Trophoblast cell (in vitro differentiated cells and primary cell): ENCODE measurements around the gene CYP2A7.
"Not testable (repeated sequence)": the region's sequence is repeated elsewhere in the genome, so short reads cannot be mapped to it uniquely, and the experiment has no call there.

Experiments used
- DNase-seq, 2 donors: peaks; one replicate each; pipeline ENCODE4 v3.0.0-alpha.2; 2016
- H2AFZ ChIP-seq: 2 replicates; pipeline ENCODE4 v1.6.1; 2013; ENCODE audit warnings: low read length, moderate library complexity, mild to moderate bottlenecking; ENCODE audit not compliant: insufficient read depth, poor library complexity
- H2AK5ac ChIP-seq: 2 replicates; pipeline ENCODE4 v1.6.1; 2013; ENCODE audit warnings: mild to moderate bottlenecking, low read length
- H2BK120ac ChIP-seq: 2 replicates; pipeline ENCODE4 v1.6.1; 2013; ENCODE audit warnings: low read length, mild to moderate bottlenecking, moderate library complexity; ENCODE audit not compliant: insufficient read depth, poor library complexity
- H2BK12ac ChIP-seq: 2 replicates; pipeline ENCODE4 v1.6.1; 2013; ENCODE audit warnings: mild to moderate bottlenecking, low read length, moderate library complexity
- H2BK5ac ChIP-seq: 2 replicates; pipeline ENCODE4 v1.6.1; 2013; ENCODE audit warnings: low read length, low read depth, moderate library complexity, mild to moderate bottlenecking; ENCODE audit not compliant: poor library complexity
- H3K14ac ChIP-seq: 2 replicates; pipeline ENCODE4 v1.6.1; 2013; ENCODE audit warnings: mild to moderate bottlenecking, low read length
- H3K18ac ChIP-seq: 2 replicates; pipeline ENCODE4 v1.6.1; 2013; ENCODE audit warnings: mild to moderate bottlenecking, low read length
- H3K23ac ChIP-seq: 2 replicates; pipeline ENCODE4 v1.6.1; 2013; ENCODE audit warnings: low read length
- H3K27ac ChIP-seq: 2 replicates; pipeline ENCODE4 v1.5.1; 2013; ENCODE audit warnings: low read depth, mild to moderate bottlenecking, inconsistent platforms, low read length, moderate library complexity
- H3K27me3 ChIP-seq: 2 replicates; pipeline ENCODE4 v1.6.1; 2013; ENCODE audit warnings: inconsistent platforms, mild to moderate bottlenecking, low read length, moderate library complexity; ENCODE audit not compliant: insufficient read depth
- H3K36me3 ChIP-seq, 2 experiments: 1 replicate in 1 of 2; 2 replicates in 1 of 2; pipeline ENCODE4 v1.6.1; 2013; ENCODE audit warnings: low read length in 2 of 2, mild to moderate bottlenecking in 2 of 2, moderate library complexity in 1 of 2; ENCODE audit not compliant: insufficient read depth in 2 of 2, control insufficient read depth in 1 of 2
- H3K4ac ChIP-seq: 2 replicates; pipeline ENCODE4 v1.6.1; 2013; ENCODE audit warnings: low read depth, mild to moderate bottlenecking, low read length, moderate library complexity
- H3K4me1 ChIP-seq, 2 experiments: 1 replicate in 1 of 2; 2 replicates in 1 of 2; pipeline ENCODE4 v1.6.1; 2013; ENCODE audit warnings: low read length in 2 of 2, mild to moderate bottlenecking in 2 of 2, moderate library complexity in 1 of 2; ENCODE audit not compliant: insufficient read depth in 2 of 2, control insufficient read depth in 1 of 2
- H3K4me2 ChIP-seq: 2 replicates; pipeline ENCODE4 v1.6.1; 2013; ENCODE audit warnings: inconsistent platforms, mild to moderate bottlenecking, low read length, moderate library complexity
- H3K4me3 ChIP-seq: 2 replicates; pipeline ENCODE4 v1.5.1; 2013; ENCODE audit warnings: mild to moderate bottlenecking, low read depth, low read length, inconsistent platforms
- H3K79me1 ChIP-seq: one replicate; pipeline ENCODE4 v1.6.1; 2013; ENCODE audit warnings: low read length
- H3K79me2 ChIP-seq: 2 replicates; pipeline ENCODE4 v1.6.1; 2013; ENCODE audit warnings: low read length, mild to moderate bottlenecking; ENCODE audit not compliant: control insufficient read depth, insufficient read depth, poor library complexity
- H3K9ac ChIP-seq: 2 replicates; pipeline ENCODE4 v1.6.1; 2013; ENCODE audit warnings: mild to moderate bottlenecking, low read length
- H3K9me3 ChIP-seq: 2 replicates; pipeline ENCODE4 v1.6.1; 2013; ENCODE audit warnings: low read depth, mild to moderate bottlenecking, control low read depth, inconsistent platforms, low read length; ENCODE audit not compliant: insufficient read depth
- H4K12ac ChIP-seq: 2 replicates; pipeline ENCODE4 v1.6.1; 2013; ENCODE audit warnings: low read depth, mild to moderate bottlenecking, low read length, moderate library complexity
- H4K8ac ChIP-seq: 2 replicates; pipeline ENCODE4 v1.6.1; 2013; ENCODE audit warnings: low read depth, mild to moderate bottlenecking, low read length, moderate library complexity
- H4K91ac ChIP-seq: one replicate; pipeline ENCODE4 v1.6.1; 2013; ENCODE audit warnings: low read depth, mild to moderate bottlenecking, low read length, moderate library complexity
- WGBS: extraction: QIAGEN DNeasy Blood & Tissue Kit; methylation state at CpG from one replicate; pipeline ENCODE4 v1.1.7; 2013; ENCODE audit warnings: missing lambda C conversion rate; ENCODE audit not compliant: insufficient read length, insufficient coverage; ENCODE audit errors: extremely low coverage; 5-methylcytosine and 5-hydroxymethylcytosine counted together

CYP2A7 gene

GRCh38 chr19:40827386-40828247 is 54.4 kb downstream of the CYP2A7 start:
- no peak overlapping the region for H3K4me2 ChIP-seq
- no peak overlapping the region for H3K27ac ChIP-seq
- no peaks in the 10 kb centered on the region for H3K9me3 ChIP-seq
- no peak overlapping the region for H3K18ac ChIP-seq
- peaks cover 0 to 4% of the 10 kb centered on the region in 2 experiments for H3K36me3 ChIP-seq
- H2AK5ac ChIP-seq: no peak overlapping the region
- no peak overlapping the region for H2BK5ac ChIP-seq
- no peaks in the 10 kb centered on the region for H3K79me2 ChIP-seq
- H3K27me3 ChIP-seq: no peaks in the 10 kb centered on the region
- H4K91ac ChIP-seq: no peak overlapping the region
- peaks cover 8 to 14% of the 10 kb centered on the region in 2 experiments for H3K4me1 ChIP-seq
- H3K14ac ChIP-seq: no peak overlapping the region
- no peak overlapping the region for H2AFZ ChIP-seq
- no peak overlapping the region for H3K4me3 ChIP-seq
- peak in 1 of 2 donors; percentile 51 for DNase-seq
- no peak overlapping the region for H3K23ac ChIP-seq
- no peak overlapping the region for H4K12ac ChIP-seq
- no peak overlapping the region for H2BK12ac ChIP-seq
- H2BK120ac ChIP-seq: no peak overlapping the region
- H4K8ac ChIP-seq: no peak overlapping the region
- H3K4ac ChIP-seq: no peak overlapping the region
- no peak overlapping the region for H3K9ac ChIP-seq
- no peaks in the 10 kb centered on the region for H3K79me1 ChIP-seq
- no CpG with 5 or more reads among the region's 22 CpGs for WGBS

GRCh38 chr19:40826699-40827385 is 55.2 kb downstream of the CYP2A7 start:
- H3K23ac ChIP-seq, H3K4me3 ChIP-seq, DNase-seq, H2BK120ac ChIP-seq, H4K91ac ChIP-seq, H3K36me3 ChIP-seq, H2BK5ac ChIP-seq, H2AFZ ChIP-seq, H3K18ac ChIP-seq, H2AK5ac ChIP-seq, H3K27me3 ChIP-seq, H2BK12ac ChIP-seq, H4K8ac ChIP-seq, H3K79me2 ChIP-seq, H3K27ac ChIP-seq, H3K14ac ChIP-seq, H3K9me3 ChIP-seq, H4K12ac ChIP-seq, H3K4me2 ChIP-seq, H3K4ac ChIP-seq, H3K9ac ChIP-seq, H3K79me1 ChIP-seq: not testable (repeated sequence)
- WGBS: no CpG with 5 or more reads among the region's 29 CpGs
- H3K4me1 ChIP-seq: peaks cover 8 to 16% of the 10 kb centered on the region in 2 experiments

GRCh38 chr19:40826312-40826698 is 55.7 kb downstream of the CYP2A7 start:
- not testable (repeated sequence) for H2BK120ac ChIP-seq, H2BK12ac ChIP-seq, DNase-seq, H3K36me3 ChIP-seq, H3K18ac ChIP-seq, H3K27ac ChIP-seq, H3K14ac ChIP-seq, H3K27me3 ChIP-seq, H2AK5ac ChIP-seq, H3K79me1 ChIP-seq, H4K8ac ChIP-seq, H3K79me2 ChIP-seq, H3K4ac ChIP-seq, H2BK5ac ChIP-seq, H2AFZ ChIP-seq, H4K91ac ChIP-seq, H4K12ac ChIP-seq, H3K23ac ChIP-seq, H3K9me3 ChIP-seq, H3K9ac ChIP-seq, H3K4me3 ChIP-seq, H3K4me2 ChIP-seq
- peaks cover 8 to 16% of the 10 kb centered on the region in 2 experiments for H3K4me1 ChIP-seq
- WGBS: no CpG with 5 or more reads among the region's 14 CpGs

- not testable (repeated sequence) for H3K9ac ChIP-seq, H3K9me3 ChIP-seq, H3K79me1 ChIP-seq, H2BK5ac ChIP-seq, H2BK12ac ChIP-seq, DNase-seq, H3K23ac ChIP-seq, H3K79me2 ChIP-seq, H3K27me3 ChIP-seq, H3K18ac ChIP-seq, H4K91ac ChIP-seq, H2BK120ac ChIP-seq, H3K36me3 ChIP-seq, H3K27ac ChIP-seq, H3K4me3 ChIP-seq, H3K4ac ChIP-seq, H3K4me2 ChIP-seq, H3K14ac ChIP-seq, H2AK5ac ChIP-seq, H4K8ac ChIP-seq, H2AFZ ChIP-seq, H4K12ac ChIP-seq
- WGBS: no CpG with 5 or more reads among the region's 6 CpGs
- peaks cover 8 to 16% of the 10 kb centered on the region in 2 experiments for H3K4me1 ChIP-seq
Observed at GRCh38 chr19:40825460-40826095, 56.5 kb downstream of the CYP2A7 start.
